SU-DHL-6 (cell line): ENCODE measurements around the gene FCRL5.

Experiments
- H2AFZ ChIP-seq: fragments of 200-600 bp; sonication (generic); 2 replicates; pipeline ENCODE4 v1.6.1; 2014; ENCODE audit warnings: low read depth, mild to moderate bottlenecking, moderate library complexity, mixed read lengths, antibody characterized with exemption, low read length; ENCODE audit not compliant: severe bottlenecking
- H3F3A ChIP-seq: fragments of 200-600 bp; shearing (Covaris generic); 2 replicates; pipeline ENCODE4 v1.6.0; 2016; ENCODE audit warnings: antibody characterized with exemption, mild to moderate bottlenecking; ENCODE audit not compliant: insufficient read depth
- H3K27ac ChIP-seq: fragments of 200-600 bp; sonication (generic); 2 replicates; pipeline ENCODE4 v1.5.1; 2016; ENCODE audit warnings: low read depth, mild to moderate bottlenecking, low read length, moderate library complexity, mixed read lengths
- H3K27me3 ChIP-seq: fragments of 200-600 bp; sonication (generic), shearing (Covaris generic); 2 replicates; pipeline ENCODE4 v1.6.0; 2014; ENCODE audit warnings: mild to moderate bottlenecking, low read length
- H3K36me3 ChIP-seq: fragments of 200-600 bp; sonication (generic); 2 replicates; pipeline ENCODE4 v1.6.1; 2014; ENCODE audit warnings: mild to moderate bottlenecking, low read length, mixed read lengths
- H3K4me2 ChIP-seq: fragments of 300-600, 200-600 bp; shearing (Covaris generic), sonication (generic); 2 replicates; pipeline ENCODE4 v1.6.0; 2014; ENCODE audit warnings: low read length, low read depth, mild to moderate bottlenecking; ENCODE audit not compliant: poor library complexity, severe bottlenecking
- H3K4me3 ChIP-seq: fragments of 200-600 bp; sonication (generic); 2 replicates; pipeline ENCODE4 v1.5.1; 2014; ENCODE audit warnings: antibody characterized with exemption, low read length, mild to moderate bottlenecking, mixed read lengths; ENCODE audit not compliant: insufficient read depth, poor library complexity, severe bottlenecking
- H3K79me2 ChIP-seq: fragments of 200-600 bp; sonication (generic); 2 replicates; pipeline ENCODE4 v1.6.1; 2014; ENCODE audit warnings: mild to moderate bottlenecking, low read length, moderate library complexity; ENCODE audit not compliant: insufficient read depth
- H3K9ac ChIP-seq: fragments of 200-600 bp; sonication (generic); 2 replicates; pipeline ENCODE4 v1.7.0; 2014; ENCODE audit warnings: mild to moderate bottlenecking, low read length
- H3K9me2 ChIP-seq: fragments of 200-600 bp; sonication (generic); replicated peaks from 2 replicates; pipeline ENCODE4 v1.6.1; 2014; ENCODE audit warnings: low read length; ENCODE audit not compliant: insufficient read depth
- H3K9me3 ChIP-seq: fragments of 200-600 bp; sonication (generic); 2 replicates; pipeline ENCODE4 v1.6.1; 2014; ENCODE audit warnings: low read length, mixed read lengths; ENCODE audit not compliant: insufficient read depth
- H4K20me1 ChIP-seq: fragments of 200-600 bp; sonication (generic); 2 replicates; pipeline ENCODE4 v1.6.1; 2014; ENCODE audit warnings: low read depth, mild to moderate bottlenecking, antibody characterized with exemption, low read length, moderate library complexity, mixed read lengths
- CTCF ChIP-seq: fragments of 200-600 bp; sonication (generic); IDR thresholded peaks from one replicate; pipeline ENCODE4 v1.5.1; 2017; ENCODE audit warnings: antibody characterized with exemption, mild to moderate bottlenecking, low read length, moderate library complexity; ENCODE audit not compliant: insufficient read depth, poor library complexity, severe bottlenecking
- EZH2phosphoT487 ChIP-seq: fragments of 200-600 bp; sonication (generic), shearing (Covaris generic); conservative IDR thresholded peaks from 2 replicates; pipeline ENCODE4 v1.6.1; 2018; ENCODE audit warnings: mild to moderate bottlenecking, antibody characterized with exemption, low read length, moderate library complexity, mixed read lengths

The FCRL5 gene

GRCh38 chr1:157517016-157517415 is 35.3 kb downstream of the FCRL5 start:
- Histone ChIP-seq H3K27ac (no peak overlapping the region), H3K79me2 (no peaks in the 10 kb centered on the region), H3K9me2 (no peaks in the 10 kb centered on the region), H3K4me3 (no peak overlapping the region), H3F3A (peaks cover 16% of the 10 kb centered on the region), H3K27me3 (no peaks in the 10 kb centered on the region), H3K4me2 (no peak overlapping the region), H3K9me3 (no peaks in the 10 kb centered on the region), H3K36me3 (no peaks in the 10 kb centered on the region), H3K9ac (no peak overlapping the region), H2AFZ (no peak overlapping the region), H4K20me1 (no peaks in the 10 kb centered on the region)
- no peak for TF ChIP-seq CTCF

DNA sequence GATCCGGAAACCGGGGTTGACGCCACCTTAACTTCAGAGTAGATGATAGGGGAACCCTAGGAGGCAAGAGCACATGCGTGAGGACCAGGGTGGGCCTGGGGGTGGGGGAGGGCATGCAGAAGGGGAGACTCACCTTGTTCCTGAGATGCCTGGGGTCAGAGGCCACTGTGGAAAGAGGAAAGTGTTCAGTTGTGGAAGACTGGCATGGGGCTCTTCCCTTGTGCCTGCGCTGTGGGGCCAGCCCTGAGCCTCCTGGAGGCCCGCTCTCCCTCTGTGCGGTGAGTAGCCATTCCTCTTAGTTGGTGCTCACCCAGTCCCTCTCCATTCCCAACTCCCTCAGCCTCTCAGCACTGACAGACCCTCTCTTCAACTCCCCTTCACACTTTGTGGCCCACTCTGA is 36.6 kb downstream of the FCRL5 start:
- Histone ChIP-seq H3K4me3 (no peak overlapping the region), H3K9me3 (no peaks in the 10 kb centered on the region), H3K79me2 (no peaks in the 10 kb centered on the region), H3K4me2 (no peak overlapping the region), H3K27me3 (no peaks in the 10 kb centered on the region), H4K20me1 (no peaks in the 10 kb centered on the region), H3K36me3 (no peaks in the 10 kb centered on the region), H3K27ac (no peak overlapping the region), H3F3A (peaks cover 29% of the 10 kb centered on the region), H3K9me2 (no peaks in the 10 kb centered on the region), H3K9ac (no peak overlapping the region), H2AFZ (no peak overlapping the region)
- no peak for TF ChIP-seq CTCF

DNA sequence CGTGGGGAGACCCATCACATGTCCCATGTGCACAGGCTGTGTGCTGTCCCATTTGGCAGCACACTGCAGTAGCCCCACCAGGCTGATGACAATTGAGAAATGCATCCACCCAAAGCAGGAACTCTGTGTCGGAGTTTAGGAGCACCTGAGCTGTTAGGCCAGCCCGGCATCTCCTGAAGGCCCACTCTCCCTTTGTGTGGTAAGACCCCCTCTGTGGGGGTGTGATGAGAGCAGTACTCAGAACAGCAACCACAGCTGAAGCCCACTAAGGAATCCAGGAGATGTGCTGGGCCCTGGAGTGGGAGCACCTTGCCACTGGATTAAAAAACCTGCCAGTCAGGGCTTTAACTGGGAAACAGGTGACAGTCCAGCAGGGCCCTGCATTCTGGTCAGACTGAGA is 37.2 kb downstream of the FCRL5 start:
- no peak for TF ChIP-seq CTCF
- no peak for TF ChIP-seq EZH2phosphoT487
- Histone ChIP-seq H3K4me3 (no peak overlapping the region), H3K9ac (no peak overlapping the region), H3K27ac (no peak overlapping the region), H3K79me2 (no peaks in the 10 kb centered on the region), H2AFZ (no peak overlapping the region), H3F3A (peaks cover 29% of the 10 kb centered on the region), H3K27me3 (no peaks in the 10 kb centered on the region), H4K20me1 (no peaks in the 10 kb centered on the region), H3K9me2 (no peaks in the 10 kb centered on the region), H3K4me2 (no peak overlapping the region), H3K36me3 (no peaks in the 10 kb centered on the region), H3K9me3 (no peaks in the 10 kb centered on the region)
